ENCODE measurements around the gene PNLIP. TPM values are rescaled to one million over a fixed set of nuclear protein-coding genes. Genes with fewer than 3 reads are reported as not detected.

PNLIP gene
- total RNA-seq, 2 experiments from 2014 or later = not detected

DNA sequence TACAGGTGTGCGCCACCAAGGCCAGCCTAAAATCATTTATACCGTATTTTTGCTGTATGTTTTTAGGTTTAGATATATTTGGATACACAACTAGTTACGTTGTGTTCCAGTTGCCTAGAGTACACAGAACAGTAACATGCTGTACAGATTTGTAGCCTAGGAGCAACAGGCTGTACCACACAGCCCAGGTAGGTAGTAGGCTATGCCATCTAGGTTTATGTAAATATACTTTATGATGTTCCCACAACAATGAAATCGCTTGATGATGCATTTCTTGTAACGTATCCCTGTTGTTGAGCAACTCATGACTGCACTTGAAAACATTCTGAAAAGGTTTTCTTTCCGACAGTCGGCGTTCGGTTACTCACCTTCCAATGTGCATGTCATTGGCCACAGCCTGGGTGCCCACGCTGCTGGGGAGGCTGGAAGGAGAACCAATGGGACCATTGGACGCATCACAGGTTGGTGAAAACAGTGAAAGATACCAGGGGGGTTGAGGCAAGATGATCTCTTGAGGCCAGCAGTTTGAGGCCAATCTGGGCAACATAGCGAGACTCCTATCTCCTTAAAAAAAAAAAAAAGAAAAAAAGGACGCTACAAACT is 7.7 kb downstream of the PNLIP start:
- Histone ChIP-seq H3K27ac (ENCODE audit: low read depth in 1 of 2, low read length in 2 of 2) (no peak overlapping the region), H3K4me1 (ENCODE audit: insufficient read depth, low read length) (no peaks in the 10 kb centered on the region), H3K36me3 (ENCODE audit: insufficient read depth, low read length) (no peaks in the 10 kb centered on the region), H3K9me3 (ENCODE audit: control insufficient read depth in 1 of 2, insufficient read depth in 1 of 2, low read length in 2 of 2) (peaks cover 0 to 4% of the 10 kb centered on the region in 2 experiments), H3K4me3 (ENCODE audit: low read length) (no peak overlapping the region), H3K27me3 (ENCODE audit: control insufficient read depth in 1 of 2, insufficient read depth in 2 of 2, low read length in 2 of 2) (no peaks in the 10 kb centered on the region)
- ATAC-seq (ENCODE audit: poor library complexity) (no peak), DNase-seq (no peak)
- no peaks in the 10 kb centered on the region for H3K36me3 Mint-ChIP-seq (ENCODE audit: low read depth)
- intact Hi-C loops (cut with DNase I, micrococcal nuclease) = no loop called here
- no peak overlapping the region for H3K4me3 Mint-ChIP-seq
- no peak overlapping the region for H3K27ac Mint-ChIP-seq
- H3K4me1 Mint-ChIP-seq (ENCODE audit: low read depth) = no peaks in the 10 kb centered on the region
- H3K9me3 Mint-ChIP-seq = no peaks in the 10 kb centered on the region
- H3K27me3 Mint-ChIP-seq = no peaks in the 10 kb centered on the region
- ChIA-PET CTCF (no interaction called here), POLR2A (no interaction called here)
- TF ChIP-seq CTCF (IDR thresholded peaks at IDR 0.05) = no peak

DNA sequence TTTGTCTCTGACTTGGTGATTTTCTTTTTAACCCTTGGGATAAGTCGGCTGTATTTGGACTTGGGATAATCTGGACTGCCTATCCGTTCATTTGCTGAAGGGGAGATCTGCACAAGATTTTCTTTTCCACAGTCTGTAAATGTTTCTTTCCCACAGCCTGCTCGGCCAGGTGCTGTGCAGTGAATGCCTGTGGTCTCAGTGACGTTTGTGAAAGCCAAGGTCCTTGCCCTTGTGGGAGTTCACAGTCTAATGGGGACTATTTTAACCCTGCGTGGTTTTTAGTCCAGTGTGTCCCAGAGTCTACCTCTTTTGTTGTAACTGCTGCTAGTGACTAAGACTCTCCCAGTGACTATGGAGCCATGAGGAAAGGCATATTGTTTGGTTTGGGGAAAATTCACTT is 8.9 kb downstream of the PNLIP start:
- Mint-ChIP-seq H3K9me3 (no peaks in the 10 kb centered on the region), H3K36me3 (ENCODE audit: low read depth) (no peaks in the 10 kb centered on the region), H3K4me3 (no peak overlapping the region), H3K4me1 (ENCODE audit: low read depth) (no peaks in the 10 kb centered on the region), H3K27me3 (no peaks in the 10 kb centered on the region), H3K27ac (no peak overlapping the region)
- no peak for ATAC-seq (ENCODE audit: poor library complexity)
- Histone ChIP-seq H3K4me1 (ENCODE audit: insufficient read depth, low read length) (no peaks in the 10 kb centered on the region), H3K27me3 (ENCODE audit: control insufficient read depth in 1 of 2, insufficient read depth in 2 of 2, low read length in 2 of 2) (no peaks in the 10 kb centered on the region), H3K27ac (ENCODE audit: low read depth in 1 of 2, low read length in 2 of 2) (no peak overlapping the region), H3K36me3 (ENCODE audit: insufficient read depth, low read length) (no peaks in the 10 kb centered on the region), H3K4me3 (ENCODE audit: low read length) (no peak overlapping the region), H3K9me3 (ENCODE audit: control insufficient read depth in 1 of 2, insufficient read depth in 1 of 2, low read length in 2 of 2) (peaks cover 0 to 4% of the 10 kb centered on the region in 2 experiments)
- no peak for DNase-seq
- TF ChIP-seq CTCF (IDR thresholded peaks at IDR 0.05) = no peak
- intact Hi-C loops (cut with DNase I, micrococcal nuclease) = no loop called here
- CTCF ChIA-PET = no interaction called here
- POLR2A ChIA-PET = no interaction called here

DNA sequence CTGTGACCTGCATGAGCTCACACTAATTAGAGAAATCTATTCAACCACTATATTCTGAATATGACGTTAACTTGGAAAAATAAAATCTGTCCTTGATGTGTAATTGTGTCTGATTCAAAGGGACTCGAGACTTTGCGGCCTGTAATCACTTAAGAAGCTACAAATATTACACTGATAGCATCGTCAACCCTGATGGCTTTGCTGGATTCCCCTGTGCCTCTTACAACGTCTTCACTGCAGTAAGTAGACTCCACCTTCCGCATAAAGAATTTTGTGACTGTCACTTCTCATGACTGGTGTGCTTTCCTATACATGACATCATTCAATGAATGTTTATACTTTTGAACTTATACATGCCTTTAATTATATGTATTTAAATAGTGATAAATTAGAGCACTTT is 10.1 kb downstream of the PNLIP start:
- H3K27me3 ChIP-seq (ENCODE audit: control insufficient read depth in 1 of 2, insufficient read depth in 2 of 2, low read length in 2 of 2) = no peaks in the 10 kb centered on the region
- Mint-ChIP-seq H3K4me1 (ENCODE audit: low read depth) (no peaks in the 10 kb centered on the region), H3K36me3 (ENCODE audit: low read depth) (no peaks in the 10 kb centered on the region), H3K27me3 (no peaks in the 10 kb centered on the region), H3K27ac (no peak overlapping the region), H3K9me3 (no peaks in the 10 kb centered on the region), H3K4me3 (no peak overlapping the region)
- no peak for DNase-seq
- CTCF ChIA-PET = no interaction called here
- no peak for ATAC-seq (ENCODE audit: poor library complexity)
- intact Hi-C loops (cut with DNase I, micrococcal nuclease) = no loop called here
- POLR2A ChIA-PET = no interaction called here
- no peak overlapping the region for H3K4me3 ChIP-seq (ENCODE audit: low read length)
- no peak overlapping the region for H3K27ac ChIP-seq (ENCODE audit: low read depth in 1 of 2, low read length in 2 of 2)
- peaks cover 0 to 4% of the 10 kb centered on the region in 2 experiments for H3K9me3 ChIP-seq (ENCODE audit: control insufficient read depth in 1 of 2, insufficient read depth in 1 of 2, low read length in 2 of 2)
- TF ChIP-seq CTCF (IDR thresholded peaks at IDR 0.05) = no peak
- no peaks in the 10 kb centered on the region for H3K36me3 ChIP-seq (ENCODE audit: insufficient read depth, low read length)
- H3K4me1 ChIP-seq (ENCODE audit: insufficient read depth, low read length) = no peaks in the 10 kb centered on the region

All from CD4-positive, alpha-beta T cell (primary cell).